Measurements from ENCODE around the gene IGF2BP3.

Gene IGF2BP3

GRCh38 chr7:23338863-23339262 lies 131.4 kb downstream of the IGF2BP3 start:
- no peak for DNase-seq (ENCODE audit: low read depth, low spot score)
- no peak for TF ChIP-seq YY1 (IDR thresholded peaks at IDR 0.05; ENCODE audit: insufficient read depth, insufficient read length)
- no peak for TF ChIP-seq ZNF274 (IDR thresholded peaks at IDR 0.05; ENCODE audit: low read depth, low read length)
- no peak for TF ChIP-seq SUZ12 (IDR thresholded peaks at IDR 0.05; ENCODE audit: extremely low read depth, insufficient read depth, insufficient read length)
- H3K4me1 ChIP-seq (ENCODE audit: insufficient read depth, insufficient read length) = no peaks in the 10 kb centered on the region
- no peak overlapping the region for H3K9ac ChIP-seq (ENCODE audit: insufficient read length, low read depth)
- no peak overlapping the region for H3K4me3 ChIP-seq (ENCODE audit: insufficient read length, low read depth)
- H3K9me3 ChIP-seq (ENCODE audit: insufficient read depth, low read length) = peaks cover 13% of the 10 kb centered on the region
- H3K27me3 ChIP-seq (ENCODE audit: insufficient read depth, insufficient read length) = no peaks in the 10 kb centered on the region
- peaks cover 76% of the 10 kb centered on the region for H3K36me3 ChIP-seq (ENCODE audit: insufficient read depth, insufficient read length, low read length)

DNA sequence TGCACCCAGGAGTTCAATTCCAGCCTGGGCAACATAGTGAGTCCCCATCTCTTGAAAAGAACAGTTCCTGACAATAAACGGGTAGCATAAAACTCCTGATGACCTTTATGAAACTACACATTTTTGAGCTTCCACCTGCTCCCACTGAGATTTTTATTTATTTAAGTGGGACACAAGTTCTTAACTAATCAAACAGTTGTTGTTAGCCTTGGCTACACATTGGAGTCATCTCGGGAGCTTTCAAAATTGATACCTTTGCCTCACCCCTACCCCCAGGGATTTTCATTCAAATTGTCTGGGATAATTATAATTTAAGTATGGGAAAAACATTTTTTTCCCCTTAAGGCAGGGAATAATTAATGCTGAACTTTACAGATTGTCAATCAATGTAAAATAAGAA lies 131.9 kb downstream of the IGF2BP3 start:
- no peak for TF ChIP-seq SUZ12 (IDR thresholded peaks at IDR 0.05; ENCODE audit: extremely low read depth, insufficient read depth, insufficient read length)
- no peak for TF ChIP-seq ZNF274 (IDR thresholded peaks at IDR 0.05; ENCODE audit: low read depth, low read length)
- no peak for TF ChIP-seq YY1 (IDR thresholded peaks at IDR 0.05; ENCODE audit: insufficient read depth, insufficient read length)
- H3K36me3 ChIP-seq (ENCODE audit: insufficient read depth, insufficient read length, low read length) = peaks cover 76% of the 10 kb centered on the region
- no peak overlapping the region for H3K9ac ChIP-seq (ENCODE audit: insufficient read length, low read depth)
- H3K4me3 ChIP-seq (ENCODE audit: insufficient read length, low read depth) = no peak overlapping the region
- H3K4me1 ChIP-seq (ENCODE audit: insufficient read depth, insufficient read length) = no peaks in the 10 kb centered on the region
- H3K9me3 ChIP-seq (ENCODE audit: insufficient read depth, low read length) = peaks cover 13% of the 10 kb centered on the region
- no peak for DNase-seq (ENCODE audit: low read depth, low spot score)
- H3K27me3 ChIP-seq (ENCODE audit: insufficient read depth, insufficient read length) = no peaks in the 10 kb centered on the region

DNA sequence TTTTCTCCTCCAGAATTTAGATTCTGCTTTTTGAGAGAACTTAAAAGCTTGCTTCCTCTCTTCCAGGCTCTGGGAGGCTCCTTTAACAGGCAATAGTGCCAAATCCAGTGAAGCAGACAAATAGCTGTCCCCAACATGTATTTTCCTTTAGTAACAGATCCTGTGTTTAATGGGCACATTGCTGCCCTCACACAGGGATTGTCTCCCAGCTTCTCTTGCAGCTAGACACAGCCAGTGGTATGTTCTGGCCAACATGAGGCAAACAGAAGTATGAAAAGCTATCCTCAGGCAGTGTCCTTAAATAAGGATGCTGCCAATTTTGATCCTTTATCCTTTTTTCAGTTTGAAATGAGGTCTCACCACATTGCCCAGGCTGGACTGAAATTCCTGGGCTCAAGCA lies 132.9 kb downstream of the IGF2BP3 start:
- TF ChIP-seq SUZ12 (IDR thresholded peaks at IDR 0.05; ENCODE audit: extremely low read depth, insufficient read depth, insufficient read length) (no peak), YY1 (IDR thresholded peaks at IDR 0.05; ENCODE audit: insufficient read depth, insufficient read length) (no peak), ZNF274 (IDR thresholded peaks at IDR 0.05; ENCODE audit: low read depth, low read length) (no peak)
- Histone ChIP-seq H3K9me3 (ENCODE audit: insufficient read depth, low read length) (peaks cover 13% of the 10 kb centered on the region), H3K4me1 (ENCODE audit: insufficient read depth, insufficient read length) (no peaks in the 10 kb centered on the region), H3K36me3 (ENCODE audit: insufficient read depth, insufficient read length, low read length) (peaks cover 76% of the 10 kb centered on the region), H3K9ac (ENCODE audit: insufficient read length, low read depth) (no peak overlapping the region), H3K4me3 (ENCODE audit: insufficient read length, low read depth) (no peak overlapping the region), H3K27me3 (ENCODE audit: insufficient read depth, insufficient read length) (no peaks in the 10 kb centered on the region)
- DNase-seq (ENCODE audit: low read depth, low spot score) = no peak

- DNase-seq (ENCODE audit: low read depth, low spot score) = no peak
- Histone ChIP-seq H3K9me3 (ENCODE audit: insufficient read depth, low read length) (peaks cover 13% of the 10 kb centered on the region), H3K36me3 (ENCODE audit: insufficient read depth, insufficient read length, low read length) (peaks cover 74% of the 10 kb centered on the region), H3K4me1 (ENCODE audit: insufficient read depth, insufficient read length) (no peaks in the 10 kb centered on the region), H3K27me3 (ENCODE audit: insufficient read depth, insufficient read length) (no peaks in the 10 kb centered on the region), H3K4me3 (ENCODE audit: insufficient read length, low read depth) (no peak overlapping the region), H3K9ac (ENCODE audit: insufficient read length, low read depth) (no peak overlapping the region)
- TF ChIP-seq ZNF274 (IDR thresholded peaks at IDR 0.05; ENCODE audit: low read depth, low read length) (no peak), SUZ12 (IDR thresholded peaks at IDR 0.05; ENCODE audit: extremely low read depth, insufficient read depth, insufficient read length) (no peak), YY1 (IDR thresholded peaks at IDR 0.05; ENCODE audit: insufficient read depth, insufficient read length) (no peak)
Observed at GRCh38 chr7:23336799-23337283, 133.4 kb downstream of the IGF2BP3 start.

DNA sequence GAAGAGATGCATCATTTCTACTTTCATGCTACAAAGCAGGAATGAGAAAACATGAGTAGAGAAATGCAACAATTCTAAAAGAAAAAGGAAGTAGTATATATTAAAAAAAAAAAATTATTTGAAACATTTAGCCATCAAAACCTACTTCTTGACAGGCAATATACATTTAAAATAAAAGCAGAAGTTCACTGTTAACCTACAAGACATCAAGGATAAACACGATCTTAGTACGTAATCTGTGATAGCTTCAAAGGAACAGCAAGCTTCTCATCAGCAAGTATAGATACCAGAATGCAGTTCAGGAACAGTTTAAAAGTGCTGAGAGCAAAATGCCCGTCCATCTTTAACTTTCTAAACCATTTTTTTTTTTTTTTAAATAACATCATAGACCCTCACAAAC lies 134.2 kb downstream of the IGF2BP3 start:
- Histone ChIP-seq H3K9ac (ENCODE audit: insufficient read length, low read depth) (no peak overlapping the region), H3K4me3 (ENCODE audit: insufficient read length, low read depth) (no peak overlapping the region)

GRCh38 chr7:23335621-23336020 lies 134.7 kb downstream of the IGF2BP3 start:
- DNase-seq (ENCODE audit: low read depth, low spot score) = no peak
- H3K4me3 ChIP-seq (ENCODE audit: insufficient read length, low read depth) = no peak overlapping the region
- no peak for TF ChIP-seq YY1 (IDR thresholded peaks at IDR 0.05; ENCODE audit: insufficient read depth, insufficient read length)
- TF ChIP-seq ZNF274 (IDR thresholded peaks at IDR 0.05; ENCODE audit: low read depth, low read length) = no peak
- no peak for TF ChIP-seq SUZ12 (IDR thresholded peaks at IDR 0.05; ENCODE audit: extremely low read depth, insufficient read depth, insufficient read length)
- no peaks in the 10 kb centered on the region for H3K4me1 ChIP-seq (ENCODE audit: insufficient read depth, insufficient read length)
- H3K27me3 ChIP-seq (ENCODE audit: insufficient read depth, insufficient read length) = no peaks in the 10 kb centered on the region
- peaks cover 73% of the 10 kb centered on the region for H3K36me3 ChIP-seq (ENCODE audit: insufficient read depth, insufficient read length, low read length)
- peaks cover 13% of the 10 kb centered on the region for H3K9me3 ChIP-seq (ENCODE audit: insufficient read depth, low read length)
- no peak overlapping the region for H3K9ac ChIP-seq (ENCODE audit: insufficient read length, low read depth)

More for the DNA sequence above, 134.2 kb downstream of the IGF2BP3 start:
- TF ChIP-seq ZNF274 (IDR thresholded peaks at IDR 0.05; ENCODE audit: low read depth, low read length) (no peak), SUZ12 (IDR thresholded peaks at IDR 0.05; ENCODE audit: extremely low read depth, insufficient read depth, insufficient read length) (no peak), YY1 (IDR thresholded peaks at IDR 0.05; ENCODE audit: insufficient read depth, insufficient read length) (no peak)
- H3K27me3 ChIP-seq (ENCODE audit: insufficient read depth, insufficient read length) = no peaks in the 10 kb centered on the region
- no peak for DNase-seq (ENCODE audit: low read depth, low spot score)
- H3K4me1 ChIP-seq (ENCODE audit: insufficient read depth, insufficient read length) = no peaks in the 10 kb centered on the region
- peaks cover 73% of the 10 kb centered on the region for H3K36me3 ChIP-seq (ENCODE audit: insufficient read depth, insufficient read length, low read length)
- peaks cover 13% of the 10 kb centered on the region for H3K9me3 ChIP-seq (ENCODE audit: insufficient read depth, low read length)

GRCh38 chr7:23335136-23335535 lies 135.2 kb downstream of the IGF2BP3 start:
- no peak for DNase-seq (ENCODE audit: low read depth, low spot score)
- Histone ChIP-seq H3K9me3 (ENCODE audit: insufficient read depth, low read length) (peaks cover 13% of the 10 kb centered on the region), H3K36me3 (ENCODE audit: insufficient read depth, insufficient read length, low read length) (peaks cover 73% of the 10 kb centered on the region), H3K4me3 (ENCODE audit: insufficient read length, low read depth) (no peak overlapping the region), H3K9ac (ENCODE audit: insufficient read length, low read depth) (no peak overlapping the region), H3K27me3 (ENCODE audit: insufficient read depth, insufficient read length) (no peaks in the 10 kb centered on the region), H3K4me1 (ENCODE audit: insufficient read depth, insufficient read length) (no peaks in the 10 kb centered on the region)
- no peak for TF ChIP-seq ZNF274 (IDR thresholded peaks at IDR 0.05; ENCODE audit: low read depth, low read length)
- no peak for TF ChIP-seq SUZ12 (IDR thresholded peaks at IDR 0.05; ENCODE audit: extremely low read depth, insufficient read depth, insufficient read length)
- no peak for TF ChIP-seq YY1 (IDR thresholded peaks at IDR 0.05; ENCODE audit: insufficient read depth, insufficient read length)

All from NT2/D1 (cell line).